ENCODE results near the gene CDSN.

The CDSN gene

GRCh38 chr6:31103136-31103535 is 17.1 kb downstream of the CDSN start:
- ATAC-seq (replicated peaks; ENCODE audit: extremely low read depth, poor library complexity, severe bottlenecking) (no peak), DNase-seq (ENCODE audit: low spot score in 2 of 2) (no peak)
- no peak overlapping the region for H3K4me3 Mint-ChIP-seq
- H3K4me1 Mint-ChIP-seq: no peaks in the 10 kb centered on the region
- H3K27ac Mint-ChIP-seq (ENCODE audit: low read depth): no peak overlapping the region
- H3K27me3 Mint-ChIP-seq: no peaks in the 10 kb centered on the region
- no peaks in the 10 kb centered on the region for H3K9me3 Mint-ChIP-seq
- H3K36me3 Mint-ChIP-seq (ENCODE audit: insufficient read depth): peaks cover 4% of the 10 kb centered on the region

GRCh38 chr6:31098449-31098938 is 21.8 kb downstream of the CDSN start:
- peaks cover 30% of the 10 kb centered on the region for H3K4me1 Mint-ChIP-seq
- H3K4me3 Mint-ChIP-seq: no peak overlapping the region
- no peaks in the 10 kb centered on the region for H3K27me3 Mint-ChIP-seq
- H3K9me3 Mint-ChIP-seq: no peaks in the 10 kb centered on the region
- H3K36me3 Mint-ChIP-seq (ENCODE audit: insufficient read depth): peaks cover 6% of the 10 kb centered on the region
- ATAC-seq (replicated peaks; ENCODE audit: extremely low read depth, poor library complexity, severe bottlenecking) (no peak), DNase-seq (ENCODE audit: low spot score in 2 of 2) (no peak)
- no peak overlapping the region for H3K27ac Mint-ChIP-seq (ENCODE audit: low read depth)

GRCh38 chr6:31096656-31097055 is 23.6 kb downstream of the CDSN start:
- Mint-ChIP-seq H3K9me3 (no peaks in the 10 kb centered on the region), H3K4me1 (peaks cover 30% of the 10 kb centered on the region), H3K27ac (ENCODE audit: low read depth) (no peak overlapping the region), H3K27me3 (no peaks in the 10 kb centered on the region), H3K36me3 (ENCODE audit: insufficient read depth) (peaks cover 4% of the 10 kb centered on the region), H3K4me3 (no peak overlapping the region)
- DNase-seq (ENCODE audit: low spot score in 2 of 2): no peak
- ATAC-seq (replicated peaks; ENCODE audit: extremely low read depth, poor library complexity, severe bottlenecking): no peak

GRCh38 chr6:31096215-31096614 is 24.0 kb downstream of the CDSN start:
- ATAC-seq (replicated peaks; ENCODE audit: extremely low read depth, poor library complexity, severe bottlenecking) (no peak), DNase-seq (ENCODE audit: low spot score in 2 of 2) (no peak)
- Mint-ChIP-seq H3K4me1 (peaks cover 30% of the 10 kb centered on the region), H3K27ac (ENCODE audit: low read depth) (no peak overlapping the region), H3K4me3 (no peak overlapping the region), H3K27me3 (no peaks in the 10 kb centered on the region), H3K9me3 (no peaks in the 10 kb centered on the region), H3K36me3 (ENCODE audit: insufficient read depth) (peaks cover 3% of the 10 kb centered on the region)

GRCh38 chr6:31094389-31094881 is 25.8 kb downstream of the CDSN start:
- ATAC-seq (replicated peaks; ENCODE audit: extremely low read depth, poor library complexity, severe bottlenecking) (peak; percentile 77), DNase-seq (ENCODE audit: low spot score in 2 of 2) (no peak)
- no peaks in the 10 kb centered on the region for H3K27me3 Mint-ChIP-seq
- H3K27ac Mint-ChIP-seq (ENCODE audit: low read depth): peak overlapping the region; percentile 77
- H3K4me3 Mint-ChIP-seq: peak overlapping the region; percentile 49
- H3K9me3 Mint-ChIP-seq: no peaks in the 10 kb centered on the region
- H3K36me3 Mint-ChIP-seq (ENCODE audit: insufficient read depth): peaks cover 4% of the 10 kb centered on the region
- H3K4me1 Mint-ChIP-seq: peaks cover 30% of the 10 kb centered on the region

GRCh38 chr6:31092769-31093505 is 27.3 kb downstream of the CDSN start:
- H3K27me3 Mint-ChIP-seq: peaks cover 1% of the 10 kb centered on the region
- H3K4me3 Mint-ChIP-seq: no peak overlapping the region
- peaks cover 30% of the 10 kb centered on the region for H3K4me1 Mint-ChIP-seq
- DNase-seq (ENCODE audit: low spot score in 2 of 2) (no peak), ATAC-seq (replicated peaks; ENCODE audit: extremely low read depth, poor library complexity, severe bottlenecking) (no peak)
- no peaks in the 10 kb centered on the region for H3K9me3 Mint-ChIP-seq
- H3K27ac Mint-ChIP-seq (ENCODE audit: low read depth): no peak overlapping the region
- peaks cover 4% of the 10 kb centered on the region for H3K36me3 Mint-ChIP-seq (ENCODE audit: insufficient read depth)

- Mint-ChIP-seq H3K27me3 (peaks cover 8% of the 10 kb centered on the region), H3K4me1 (peaks cover 32% of the 10 kb centered on the region), H3K27ac (ENCODE audit: low read depth) (no peak overlapping the region), H3K36me3 (ENCODE audit: insufficient read depth) (peaks cover 4% of the 10 kb centered on the region), H3K4me3 (no peak overlapping the region), H3K9me3 (no peaks in the 10 kb centered on the region)
- ATAC-seq (replicated peaks; ENCODE audit: extremely low read depth, poor library complexity, severe bottlenecking) (no peak), DNase-seq (ENCODE audit: low spot score in 2 of 2) (no peak)
Measured at GRCh38 chr6:31092238-31092637, 28.0 kb downstream of the CDSN start.

GRCh38 chr6:31091680-31092079 is 28.6 kb downstream of the CDSN start:
- Mint-ChIP-seq H3K27ac (ENCODE audit: low read depth) (no peak overlapping the region), H3K27me3 (peaks cover 12% of the 10 kb centered on the region), H3K36me3 (ENCODE audit: insufficient read depth) (peaks cover 4% of the 10 kb centered on the region), H3K4me3 (no peak overlapping the region), H3K4me1 (peaks cover 33% of the 10 kb centered on the region), H3K9me3 (no peaks in the 10 kb centered on the region)
- DNase-seq (ENCODE audit: low spot score in 2 of 2) (no peak), ATAC-seq (replicated peaks; ENCODE audit: extremely low read depth, poor library complexity, severe bottlenecking) (no peak)

GRCh38 chr6:31090973-31091364 is 29.3 kb downstream of the CDSN start:
- Mint-ChIP-seq H3K27ac (ENCODE audit: low read depth) (no peak overlapping the region), H3K4me1 (peaks cover 27% of the 10 kb centered on the region), H3K9me3 (no peaks in the 10 kb centered on the region), H3K4me3 (no peak overlapping the region), H3K27me3 (peaks cover 13% of the 10 kb centered on the region), H3K36me3 (ENCODE audit: insufficient read depth) (peaks cover 4% of the 10 kb centered on the region)
- DNase-seq (ENCODE audit: low spot score in 2 of 2) (no peak), ATAC-seq (replicated peaks; ENCODE audit: extremely low read depth, poor library complexity, severe bottlenecking) (no peak)

GRCh38 chr6:31090275-31090972 is 29.8 kb downstream of the CDSN start:
- DNase-seq (ENCODE audit: low spot score in 2 of 2): no peak
- H3K4me3 Mint-ChIP-seq: no peak overlapping the region
- peaks cover 23% of the 10 kb centered on the region for H3K4me1 Mint-ChIP-seq
- no peak for ATAC-seq (replicated peaks; ENCODE audit: extremely low read depth, poor library complexity, severe bottlenecking)
- H3K27me3 Mint-ChIP-seq: peaks cover 18% of the 10 kb centered on the region
- H3K36me3 Mint-ChIP-seq (ENCODE audit: insufficient read depth): peaks cover 4% of the 10 kb centered on the region
- H3K9me3 Mint-ChIP-seq: no peaks in the 10 kb centered on the region
- H3K27ac Mint-ChIP-seq (ENCODE audit: low read depth): no peak overlapping the region

GRCh38 chr6:31087494-31088089 is 32.7 kb downstream of the CDSN start:
- DNase-seq (ENCODE audit: low spot score in 2 of 2) (peak; percentile 84 to 85), ATAC-seq (replicated peaks; ENCODE audit: extremely low read depth, poor library complexity, severe bottlenecking) (peak; percentile 100)
- H3K9me3 Mint-ChIP-seq: no peaks in the 10 kb centered on the region
- peaks cover 8% of the 10 kb centered on the region for H3K4me1 Mint-ChIP-seq
- peaks cover 2% of the 10 kb centered on the region for H3K36me3 Mint-ChIP-seq (ENCODE audit: insufficient read depth)
- H3K27ac Mint-ChIP-seq (ENCODE audit: low read depth): peak overlapping the region; percentile 87
- H3K27me3 Mint-ChIP-seq: peaks cover 30% of the 10 kb centered on the region
- H3K4me3 Mint-ChIP-seq: no peak overlapping the region

- H3K36me3 Mint-ChIP-seq (ENCODE audit: insufficient read depth): peaks cover 2% of the 10 kb centered on the region
- peaks cover 30% of the 10 kb centered on the region for H3K27me3 Mint-ChIP-seq
- H3K4me1 Mint-ChIP-seq: peaks cover 8% of the 10 kb centered on the region
- H3K9me3 Mint-ChIP-seq: no peaks in the 10 kb centered on the region
- no peak overlapping the region for H3K4me3 Mint-ChIP-seq
- DNase-seq (ENCODE audit: low spot score in 2 of 2): no peak
- H3K27ac Mint-ChIP-seq (ENCODE audit: low read depth): no peak overlapping the region
- ATAC-seq (replicated peaks; ENCODE audit: extremely low read depth, poor library complexity, severe bottlenecking): no peak
Measured at GRCh38 chr6:31086788-31087440, 33.3 kb downstream of the CDSN start.

All from central memory CD8-positive, alpha-beta T cell (primary cell).